ENCODE data around the gene GUCD1.

The GUCD1 gene

GRCh38 chr22:24501301-24502005 is 53.5 kb downstream of the GUCD1 start:
- DNase-seq = no peak

DNA sequence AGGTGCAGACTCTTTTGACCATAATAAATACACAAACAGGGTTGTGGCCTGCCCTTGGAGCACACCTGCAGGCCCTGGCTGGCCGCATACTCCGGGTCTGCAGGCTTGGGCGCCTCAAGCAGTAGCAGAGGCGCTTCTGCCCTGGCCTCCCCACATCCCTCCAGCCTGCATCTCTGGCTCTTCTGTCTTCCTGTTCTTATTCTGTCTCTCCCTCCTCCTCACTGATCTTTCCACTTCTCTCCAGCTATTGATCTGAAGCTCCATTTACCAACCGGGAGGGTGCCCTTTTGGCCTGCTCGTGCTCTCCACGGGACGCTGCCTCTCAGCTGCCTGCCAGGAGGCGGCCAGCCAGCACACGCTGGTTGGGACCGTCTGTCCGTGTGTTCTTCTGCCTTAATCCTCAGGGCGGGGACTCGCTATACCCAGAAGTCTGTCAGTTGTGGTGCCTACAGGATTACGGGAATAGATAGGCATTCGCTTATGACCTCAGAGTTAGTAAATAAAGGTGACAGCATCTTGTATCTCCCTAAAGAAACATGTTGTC is 54.6 kb downstream of the GUCD1 start:
- DNase-seq = peak; percentile 6

DNA sequence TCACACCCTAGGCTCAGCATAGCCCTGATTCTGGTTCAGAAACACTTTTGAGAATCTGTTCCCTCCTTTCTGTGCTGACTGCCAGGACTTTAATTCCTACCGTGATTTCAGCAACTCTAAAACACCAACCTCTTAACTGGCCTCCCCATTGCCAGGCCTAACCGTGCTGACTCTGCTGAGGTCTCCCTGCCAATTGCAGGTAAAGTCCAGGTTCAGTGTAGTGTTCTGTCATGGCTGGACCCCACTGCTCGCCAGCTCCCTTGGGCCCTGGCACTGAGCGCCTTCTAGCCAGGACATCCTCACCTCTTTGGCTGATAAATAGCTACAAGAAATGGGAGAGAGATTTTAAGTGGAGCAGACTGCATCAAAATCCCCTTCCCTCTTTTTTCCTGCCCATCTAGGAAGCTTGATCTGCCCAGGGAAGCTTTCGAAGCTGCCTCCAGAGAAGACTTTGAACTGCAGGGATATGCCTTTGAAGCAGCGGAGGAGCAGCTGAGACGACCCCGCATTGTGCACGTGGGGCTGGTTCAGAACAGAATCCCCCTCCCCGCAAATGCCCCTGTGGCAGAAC is 55.1 kb downstream of the GUCD1 start:
- DNase-seq = no peak

DNA sequence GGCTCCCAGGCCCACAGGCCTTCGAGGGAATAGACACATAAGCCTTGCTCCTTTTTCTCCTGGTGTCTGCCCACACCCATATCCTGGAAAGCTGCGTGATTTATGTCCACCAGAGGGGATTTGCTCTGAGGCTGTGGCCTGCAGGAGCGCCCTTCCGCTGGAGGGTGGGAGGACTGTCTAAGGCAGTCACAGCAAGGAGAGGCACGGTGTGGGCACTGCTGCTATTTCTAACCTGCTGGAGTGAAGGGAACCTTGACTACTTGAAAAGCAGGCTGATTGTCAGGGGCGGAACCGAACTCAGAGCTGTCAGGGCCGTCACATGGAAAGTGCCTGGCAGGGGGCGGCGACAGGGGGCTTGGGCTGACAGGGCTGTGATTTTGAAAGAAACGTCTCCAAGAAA is 56.1 kb downstream of the GUCD1 start:
- no peak for DNase-seq

GRCh38 chr22:24497841-24498258 is 57.1 kb downstream of the GUCD1 start:
- DNase-seq = no peak

- no peak for DNase-seq
These were observed 58.3 kb downstream of the GUCD1 start for GRCh38 chr22:24496661-24497060.

DNA sequence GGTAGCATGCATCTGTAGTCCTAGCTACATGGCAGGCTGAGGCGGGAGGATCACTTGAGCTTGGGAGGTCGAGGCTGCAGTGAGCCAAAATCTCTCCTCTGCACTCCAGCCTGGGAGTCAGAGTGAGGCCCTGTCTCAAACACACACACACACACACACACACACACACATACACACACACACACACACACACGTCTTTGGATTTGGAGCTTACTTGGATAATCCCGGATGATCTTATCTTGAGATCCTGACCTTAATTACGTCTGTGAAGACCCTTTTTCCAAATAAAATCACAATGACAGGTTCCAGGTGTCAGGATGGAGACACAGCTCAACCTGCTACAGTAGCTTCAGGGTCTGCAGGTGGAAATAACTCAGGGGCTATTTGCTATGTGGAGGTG is 58.7 kb downstream of the GUCD1 start:
- no peak for DNase-seq

DNA sequence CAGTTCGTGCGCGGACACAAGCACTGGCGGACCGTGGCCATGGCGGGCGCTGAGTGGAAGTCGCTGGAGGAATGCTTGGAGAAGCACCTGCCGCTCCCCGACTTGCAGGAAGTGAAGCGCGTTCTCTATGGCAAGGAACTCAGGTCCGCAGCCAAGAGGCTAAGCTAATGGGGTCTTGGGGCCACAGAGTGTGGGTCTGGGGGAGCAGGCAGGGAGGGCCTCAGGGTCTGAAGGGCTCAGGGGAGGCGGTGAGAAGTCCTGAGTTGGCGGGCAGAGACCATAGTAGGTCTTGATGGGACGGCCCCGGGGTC is 59.6 kb downstream of the GUCD1 start:
- DNase-seq = no peak

GRCh38 chr22:24494528-24495364 is 60.2 kb downstream of the GUCD1 start, which contains the start of gene UPB1:
Gene UPB1 (plus strand): TSS chr22:24495332. CDS start chr22:24495404, 72 bp downstream.
- DNase-seq = no peak

- no peak for DNase-seq
These were observed 60.8 kb downstream of the GUCD1 start for GRCh38 chr22:24494167-24494527.

DNA sequence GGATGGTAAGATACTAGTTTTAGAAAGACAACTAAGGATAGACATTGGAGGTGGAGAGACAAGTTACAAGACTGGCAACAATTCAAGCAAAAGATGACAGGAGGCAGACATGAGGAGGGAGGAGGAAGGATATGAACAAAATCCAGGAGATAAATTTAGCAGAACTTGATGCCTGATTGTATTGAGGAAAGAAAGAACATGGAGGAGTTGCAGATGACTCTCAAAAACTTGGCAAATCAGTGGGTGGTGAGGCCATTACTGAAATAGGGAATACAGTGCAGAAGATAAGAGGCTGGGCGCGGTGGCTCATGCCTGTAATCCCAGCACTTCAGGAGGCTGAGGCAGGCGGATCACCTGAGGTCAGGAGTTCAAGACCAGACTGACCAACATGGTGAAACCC is 62.5 kb downstream of the GUCD1 start:
- no peak for DNase-seq

All from NCI-H1694 treated with DMSO at 0.1 percent for 48 hours (cell line).